Smooth muscle cell (in vitro differentiated cells): ENCODE results near the gene MIA. TPM values are rescaled to one million over a fixed set of nuclear protein-coding genes. Genes with fewer than 3 reads are reported as not detected.

Experiments
- DNase-seq: peaks from one replicate; lab custom pipeline; 2025; ENCODE audit not compliant: unreplicated experiment; lab: John Stamatoyannopoulos, UW
- H2AFZ ChIP-seq: fragments of 200-600 bp; sonication (generic); 2 replicates; pipeline ENCODE4 v1.6.0; 2016; ENCODE audit warnings: antibody characterized with exemption, low read depth, mild to moderate bottlenecking
- H3F3A ChIP-seq: fragments of 200-600 bp; sonication (generic); 2 replicates; pipeline ENCODE4 v1.6.0; 2017; ENCODE audit warnings: antibody characterized with exemption, low read depth
- H3K27ac ChIP-seq: fragments of 200-600 bp; sonication (generic); 2 replicates; pipeline ENCODE4 v1.5.1; 2016; ENCODE audit warnings: low read depth, mild to moderate bottlenecking
- H3K27me3 ChIP-seq: fragments of 200-600 bp; sonication (generic); 2 replicates; pipeline ENCODE4 v1.6.1; 2016; ENCODE audit warnings: low read depth, mild to moderate bottlenecking
- H3K36me3 ChIP-seq: fragments of 200-600 bp; sonication (generic); 2 replicates; pipeline ENCODE4 v1.5.1; 2016; ENCODE audit warnings: low read depth
- H3K4me1 ChIP-seq: fragments of 200-600 bp; sonication (generic); 2 replicates; pipeline ENCODE4 v1.5.1; 2016; ENCODE audit warnings: low read depth
- H3K4me2 ChIP-seq: fragments of 200-600 bp; sonication (generic); 2 replicates; pipeline ENCODE4 v1.6.0; 2016; ENCODE audit warnings: mild to moderate bottlenecking
- H3K4me3 ChIP-seq: fragments of 200-600 bp; sonication (generic); 2 replicates; pipeline ENCODE4 v1.5.1; 2016; ENCODE audit warnings: mild to moderate bottlenecking
- H3K79me2 ChIP-seq: fragments of 200-600 bp; sonication (generic); 2 replicates; pipeline ENCODE4 v1.6.0; 2016; ENCODE audit warnings: low read depth, mild to moderate bottlenecking
- H3K9ac ChIP-seq: fragments of 200-600 bp; sonication (generic); 2 replicates; pipeline ENCODE4 v1.6.0; 2016; ENCODE audit warnings: low read depth
- H3K9me3 ChIP-seq: fragments of 200-600 bp; sonication (generic); replicated peaks from 2 replicates; pipeline ENCODE4 v1.5.1; 2016; ENCODE audit warnings: low read depth
- H4K20me1 ChIP-seq: fragments of 200-600 bp; sonication (generic); 2 replicates; pipeline ENCODE4 v1.6.0; 2016; ENCODE audit warnings: low read depth
- CTCF ChIP-seq: fragments of 200-600 bp; sonication (generic); IDR thresholded peaks from 2 replicates; pipeline ENCODE4 v1.5.1; 2017; ENCODE audit warnings: borderline replicate concordance, mild to moderate bottlenecking, antibody characterized with exemption; ENCODE audit not compliant: insufficient read depth, poor library complexity, severe bottlenecking
- WGBS: methylation state at CpG from one replicate; pipeline ENCODE4 v1.1.7; 2016; ENCODE audit warnings: low lambda C conversion rate; 5-methylcytosine and 5-hydroxymethylcytosine counted together
- polyA plus RNA-seq: library from polyadenylated mRNA; unstranded; fragments of >200 nt; fragmentation: Nextera tagmentation; extraction: Ambion mirVana; gene quantifications from 2 replicates; pipeline ENCODE4 v1.2.1, GENCODE V29; 2016
- total RNA-seq: library from RNA; depleted of rRNA; stranded (reverse); fragments of >200 nt; gene quantifications from 2 replicates; pipeline ENCODE4 v1.2.3, GENCODE V29; 2014

Gene MIA
- total and polyA plus RNA-seq, 2 experiments from 2014 or later = 2.4 to 3.8 TPM

- no peaks in the 10 kb centered on the region for H3K79me2 ChIP-seq
- H3K27ac ChIP-seq = no peak overlapping the region
- H3K4me3 ChIP-seq = no peak overlapping the region
- DNase-seq = no peak
- WGBS = 94% methylated on average over 9 of the region's 9 CpGs
- no peaks in the 10 kb centered on the region for H3K9me3 ChIP-seq
- TF ChIP-seq CTCF = no peak
- no peaks in the 10 kb centered on the region for H3K4me1 ChIP-seq
- H2AFZ ChIP-seq = no peak overlapping the region
- H3K36me3 ChIP-seq = peaks cover 4% of the 10 kb centered on the region
- H3K9ac ChIP-seq = no peak overlapping the region
- H3K4me2 ChIP-seq = no peak overlapping the region
- H3F3A ChIP-seq = no peaks in the 10 kb centered on the region
- H4K20me1 ChIP-seq = peaks cover 13% of the 10 kb centered on the region
- H3K27me3 ChIP-seq = no peaks in the 10 kb centered on the region
Observed at GRCh38 chr19:40737102-40737644, 38.1 kb upstream of the MIA start.

- Histone ChIP-seq H3K4me2 (no peak overlapping the region), H3K4me3 (no peak overlapping the region), H2AFZ (no peak overlapping the region), H4K20me1 (no peaks in the 10 kb centered on the region), H3K27ac (no peak overlapping the region), H3F3A (no peaks in the 10 kb centered on the region), H3K9ac (no peak overlapping the region), H3K9me3 (no peaks in the 10 kb centered on the region), H3K4me1 (no peaks in the 10 kb centered on the region), H3K79me2 (no peaks in the 10 kb centered on the region), H3K27me3 (no peaks in the 10 kb centered on the region), H3K36me3 (peaks cover 4% of the 10 kb centered on the region)
- 93% methylated on average over 22 of the region's 22 CpGs for WGBS
- DNase-seq = no peak
- TF ChIP-seq CTCF = no peak
Observed at GRCh38 chr19:40739030-40739839, 36.1 kb upstream of the MIA start.

- H3K4me1 ChIP-seq = no peaks in the 10 kb centered on the region
- no peak overlapping the region for H2AFZ ChIP-seq
- WGBS = 91% methylated on average over 16 of the region's 16 CpGs
- no peak for TF ChIP-seq CTCF
- no peaks in the 10 kb centered on the region for H3K79me2 ChIP-seq
- no peaks in the 10 kb centered on the region for H4K20me1 ChIP-seq
- peaks cover 4% of the 10 kb centered on the region for H3K36me3 ChIP-seq
- no peak overlapping the region for H3K9ac ChIP-seq
- no peak overlapping the region for H3K4me2 ChIP-seq
- H3K27ac ChIP-seq = no peak overlapping the region
- H3K9me3 ChIP-seq = no peaks in the 10 kb centered on the region
- H3K27me3 ChIP-seq = no peaks in the 10 kb centered on the region
- H3F3A ChIP-seq = peaks cover under 1% of the 10 kb centered on the region
- no peak overlapping the region for H3K4me3 ChIP-seq
- no peak for DNase-seq
Observed at GRCh38 chr19:40739871-40740703, 35.2 kb upstream of the MIA start.
